GM12865 (cell line): ENCODE measurements around the gene C1QTNF4.

Experiments used
- DNase-seq: peaks from one replicate; pipeline ENCODE4 v3.0.0; 2010; ENCODE audit warnings: low read depth
- H3K4me3 ChIP-seq: 2 replicates; pipeline ENCODE4 v1.5.1; 2011; ENCODE audit warnings: mild to moderate bottlenecking, low read depth, low read length, control low read depth
- CTCF ChIP-seq: IDR thresholded peaks from 2 replicates; pipeline ENCODE4 v1.5.1; 2011; ENCODE audit warnings: low read length, control low read depth, low read depth, inconsistent platforms; ENCODE audit not compliant: insufficient read depth; ENCODE audit errors: missing control alignments

Gene C1QTNF4

DNA sequence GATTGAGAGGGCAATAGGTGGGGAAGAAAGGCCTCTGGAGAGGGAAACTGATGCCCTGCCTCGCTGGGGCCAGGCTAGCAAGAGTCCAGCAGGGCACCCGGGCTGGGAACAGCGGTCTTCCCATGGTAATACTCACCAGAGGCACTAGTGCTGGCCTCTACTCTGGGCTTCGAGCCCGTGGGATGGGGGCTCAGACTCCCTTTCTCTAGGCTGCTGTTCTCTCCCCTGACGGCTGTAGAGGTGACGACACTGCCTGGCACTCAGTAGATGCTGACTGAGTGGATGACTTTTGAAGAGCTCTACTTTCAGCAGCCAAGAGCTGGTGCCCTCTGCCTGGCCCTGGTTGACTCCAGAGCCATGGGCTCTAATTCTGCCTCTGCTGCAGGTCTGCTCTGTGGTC is 818 bp upstream of the C1QTNF4 start:
- TF ChIP-seq CTCF = no peak
- DNase-seq = no peak
- H3K4me3 ChIP-seq = no peak overlapping the region

DNA sequence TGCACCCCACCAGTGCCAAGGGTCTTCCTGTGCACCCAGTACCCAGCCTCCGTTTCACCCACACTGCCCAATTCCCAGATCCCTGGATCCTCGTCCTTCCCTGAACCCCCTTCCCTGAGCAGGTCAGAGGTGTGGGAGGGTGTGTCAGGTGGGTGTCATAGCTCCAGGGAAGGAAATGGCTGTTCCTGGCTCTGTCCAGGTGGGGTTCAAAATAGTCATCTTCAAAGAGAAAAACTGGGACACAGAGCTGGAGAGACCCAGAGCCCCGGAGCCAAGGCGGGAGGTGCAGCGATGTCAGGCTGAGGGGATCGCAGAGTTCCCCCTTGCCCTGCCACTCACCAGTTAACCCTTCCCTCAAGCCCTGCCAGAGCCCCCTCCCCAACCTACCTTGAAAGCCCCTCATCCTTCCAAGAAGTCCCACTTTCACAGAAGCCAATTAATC is 698 bp downstream of the C1QTNF4 start:
- H3K4me3 ChIP-seq = no peak overlapping the region
- no peak for DNase-seq
- TF ChIP-seq CTCF = no peak

- no peak overlapping the region for H3K4me3 ChIP-seq
- DNase-seq = no peak
- no peak for TF ChIP-seq CTCF
Observed at GRCh38 chr11:47592970-47593369, 1.2 kb downstream of the C1QTNF4 start.

DNA sequence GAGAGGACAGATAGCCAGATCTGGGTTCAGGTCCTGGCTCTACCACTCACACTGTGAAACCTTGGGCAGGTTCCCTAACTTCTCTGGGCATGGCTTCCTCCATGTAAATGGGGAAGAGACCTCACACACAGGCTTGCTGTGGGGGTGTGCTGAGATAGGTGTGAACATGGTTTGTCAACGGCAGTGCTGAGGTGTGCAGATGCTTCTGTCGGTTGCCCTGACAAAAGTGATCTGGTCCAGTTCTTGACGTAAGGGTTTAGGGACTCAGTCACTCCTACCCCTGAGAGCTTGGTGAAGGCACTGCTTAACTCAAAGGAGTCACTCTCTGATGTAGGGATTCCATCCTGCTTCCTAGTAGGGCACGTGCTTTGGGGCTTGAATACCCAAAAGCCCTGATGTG is 2.0 kb downstream of the C1QTNF4 start:
- no peak overlapping the region for H3K4me3 ChIP-seq
- DNase-seq = no peak
- no peak for TF ChIP-seq CTCF

DNA sequence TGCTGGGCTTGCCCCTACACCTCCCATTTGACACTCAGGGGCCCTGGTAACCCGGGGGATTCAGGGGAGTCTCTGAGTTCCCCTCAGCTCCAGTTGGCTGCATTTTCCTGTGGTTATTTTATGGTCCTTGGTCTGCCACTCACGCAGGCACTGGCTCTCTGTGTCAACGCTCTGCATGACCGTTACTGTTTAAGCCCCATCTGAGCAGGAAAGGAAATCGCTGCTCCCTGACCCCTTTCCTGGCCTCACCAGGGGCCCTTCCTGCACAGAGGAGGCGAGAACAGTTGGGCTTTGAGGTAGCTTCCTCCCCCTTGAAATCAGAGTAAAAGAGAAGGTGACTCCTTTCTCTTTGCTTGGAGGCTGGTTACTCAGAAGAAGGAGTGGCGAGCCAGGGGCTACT is 2.4 kb downstream of the C1QTNF4 start:
- H3K4me3 ChIP-seq = no peak overlapping the region
- no peak for DNase-seq
- TF ChIP-seq CTCF = no peak

- no peak for DNase-seq
- no peak overlapping the region for H3K4me3 ChIP-seq
- TF ChIP-seq CTCF = no peak
Observed at GRCh38 chr11:47589977-47590861, 4.0 kb downstream of the C1QTNF4 start.

- H3K4me3 ChIP-seq = no peak overlapping the region
- DNase-seq = no peak
- no peak for TF ChIP-seq CTCF
Observed at GRCh38 chr11:47589584-47589976, 4.6 kb downstream of the C1QTNF4 start.
